Small intestine (tissue), 7 donors: Measurements from ENCODE around the gene KIF1B. TPM values are rescaled to one million over a fixed set of nuclear protein-coding genes. Genes with fewer than 3 reads are reported as not detected.
A peak's percentile ranks its signal among the peaks of the same experiment; 100 is the strongest.
"Not testable (repeated sequence)": the region's sequence is repeated elsewhere in the genome, so short reads cannot be mapped to it uniquely, and the experiment has no call there.

ENCODE experiments used
- DNase-seq, 2 donors: peaks; one replicate each; pipeline versions ENCODE4 v3.0.0 to v3.0.0-alpha.2; 2013
- FAIRE-seq: peaks from 2 replicates; lab custom pipeline; 2012; peaks lifted over from hg19 to GRCh38; lab: Jason Lieb, UNC
- H3K27ac ChIP-seq, 3 donors: one replicate each; pipeline ENCODE4 v1.5.1; 2013; ENCODE audit warnings: low read length in 2 of 3, mild to moderate bottlenecking in 2 of 3, control low read depth in 1 of 3, inconsistent platforms in 1 of 3, low read depth in 1 of 3, moderate library complexity in 1 of 3
- H3K27me3 ChIP-seq, 3 donors: one replicate each; pipeline ENCODE4 v1.6.1; 2013; ENCODE audit warnings: low read length in 3 of 3, inconsistent platforms in 1 of 3; ENCODE audit not compliant: control insufficient read depth in 3 of 3, insufficient read depth in 3 of 3
- H3K36me3 ChIP-seq, 3 donors: one replicate each; pipeline ENCODE4 v1.6.1; 2013; ENCODE audit warnings: low read length in 3 of 3, inconsistent platforms in 1 of 3, low read depth in 1 of 3, mild to moderate bottlenecking in 1 of 3, moderate library complexity in 1 of 3; ENCODE audit not compliant: control insufficient read depth in 3 of 3, insufficient read depth in 2 of 3
- H3K4me1 ChIP-seq, 3 donors: one replicate each; pipeline ENCODE4 v1.6.1; 2013; ENCODE audit warnings: low read length in 2 of 3, inconsistent platforms in 1 of 3, low read depth in 1 of 3, mild to moderate bottlenecking in 1 of 3, moderate library complexity in 1 of 3; ENCODE audit not compliant: control insufficient read depth in 3 of 3, insufficient read depth in 2 of 3
- H3K4me3 ChIP-seq, 3 donors: one replicate each; pipeline ENCODE4 v1.5.1; 2013; ENCODE audit warnings: low read length in 3 of 3, control low read depth in 1 of 3, inconsistent platforms in 1 of 3, low read depth in 1 of 3, mild to moderate bottlenecking in 1 of 3, moderate library complexity in 1 of 3
- H3K9me3 ChIP-seq, 2 donors: one replicate each; pipeline ENCODE4 v1.6.1; 2013; ENCODE audit warnings: low read depth in 1 of 2, low read length in 1 of 2; ENCODE audit not compliant: control insufficient read depth in 2 of 2, insufficient read depth in 1 of 2
- WGBS, 3 donors: extraction: QIAGEN DNeasy Blood & Tissue Kit; methylation state at CpG; one replicate each; pipeline ENCODE4 v1.1.7; 2013; 5-methylcytosine and 5-hydroxymethylcytosine counted together
- polyA plus RNA-seq, 4 donors: library from polyadenylated mRNA; stranded (reverse) in 3 of 4; unstranded in 1 of 4; fragments of 200-250 nt in 3 of 4; fragments of 120-200 nt in 1 of 4; gene quantifications; one replicate each; pipeline versions ENCODE4 v1.2.1 to v1.2.3, GENCODE V29; 2013
- donor health status: healthy with polysubstance abuse.
- donor health status: control.
- donor health status: control.
- donor health status: Bipolar disorder and iron deficiency.
- donor health status: healthy.

The KIF1B gene
- polyA plus RNA-seq, 4 donors: 6.8 to 15.5 (median 12.6) TPM

DNA sequence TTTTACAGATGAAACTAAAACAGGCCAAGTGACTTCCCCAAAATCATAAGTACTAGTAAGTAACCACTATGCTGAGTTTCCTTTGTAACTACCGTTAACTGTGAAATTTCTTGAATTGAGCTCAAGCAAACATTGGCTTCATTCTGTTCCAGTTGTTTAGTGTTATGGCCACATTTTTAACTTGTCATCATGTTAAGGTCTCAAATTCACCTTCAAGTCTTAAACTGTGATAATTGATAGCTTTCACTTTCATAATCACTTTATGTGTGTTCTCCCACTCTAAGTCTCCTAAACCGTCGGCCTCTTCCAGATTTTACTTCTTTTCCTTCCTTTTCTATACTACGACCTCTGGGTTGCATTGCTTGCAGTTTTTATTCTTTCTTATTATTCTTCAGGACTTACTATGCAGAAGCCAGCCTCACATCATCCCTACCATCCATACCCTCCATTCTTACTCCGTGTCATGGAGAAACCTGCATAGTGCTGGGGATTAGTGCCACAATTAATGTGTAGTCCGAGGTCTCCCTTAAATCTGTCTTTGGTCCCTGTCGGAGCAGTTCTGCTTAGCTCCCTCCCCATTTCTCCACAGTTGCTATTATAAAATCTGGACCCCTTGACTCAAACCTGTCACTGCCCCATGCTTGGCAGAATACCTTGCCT is 5.8 kb downstream of the KIF1B start:
- Histone ChIP-seq H3K27ac (peak overlapping the region in 1 of 3 donors; percentile 33), H3K4me3 (no peak overlapping the region), H3K36me3 (peaks cover 0 to 3% (median 0%) of the 10 kb centered on the region in 3 donors), H3K9me3 (no peaks in the 10 kb centered on the region), H3K4me1 (peaks cover 3 to 12% (median 6%) of the 10 kb centered on the region in 3 donors), H3K27me3 (no peaks in the 10 kb centered on the region)
- WGBS, 3 donors: 29 to 39% (median 38%) methylated on average over 7 of the region's 7 CpGs
- DNase-seq (peak in 1 of 2 donors; percentile 23), FAIRE-seq (no peak)

DNA sequence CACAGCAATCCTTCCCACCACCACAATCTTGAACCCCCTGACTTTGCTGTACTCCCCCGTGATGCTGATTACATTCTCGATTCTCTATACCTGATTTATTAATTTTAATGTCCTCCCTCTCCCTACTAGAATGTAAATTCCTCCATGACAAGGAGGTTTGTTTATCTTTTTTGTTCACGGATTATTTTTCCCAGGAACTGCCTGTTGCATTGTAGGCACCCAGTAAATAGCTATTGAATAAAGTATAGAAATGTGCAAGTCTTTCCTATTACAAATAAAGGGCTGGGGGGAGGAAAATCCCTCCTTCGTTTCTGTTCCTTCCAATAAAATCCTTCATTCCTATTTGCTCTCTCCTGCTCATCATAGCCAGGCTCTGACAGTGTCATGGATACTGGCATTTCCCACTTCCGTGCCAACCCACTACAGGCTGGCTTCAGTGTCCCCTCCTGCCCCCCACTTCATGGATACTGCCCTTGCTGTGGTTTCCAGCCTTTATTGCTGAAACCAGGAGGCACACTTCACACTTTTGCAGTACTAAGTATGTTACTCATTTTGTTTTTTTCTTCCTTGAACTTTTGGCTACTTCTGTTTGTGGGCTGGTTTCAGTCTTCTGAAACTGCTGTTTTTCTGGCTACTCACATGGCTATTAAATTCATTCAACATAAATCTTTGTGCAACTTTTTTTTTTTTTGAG is 7.5 kb downstream of the KIF1B start:
- WGBS, 3 donors: 46 to 57% (median 56%) methylated on average over 5 of the region's 5 CpGs
- no peak overlapping the region for H3K4me3 ChIP-seq
- no peak for DNase-seq
- FAIRE-seq: no peak
- no peaks in the 10 kb centered on the region for H3K27me3 ChIP-seq
- no peaks in the 10 kb centered on the region for H3K9me3 ChIP-seq
- no peak overlapping the region for H3K27ac ChIP-seq
- peaks cover 0 to 8% (median 3%) of the 10 kb centered on the region in 3 donors for H3K4me1 ChIP-seq
- H3K36me3 ChIP-seq: peaks cover 0 to 3% (median 0%) of the 10 kb centered on the region in 3 donors

DNA sequence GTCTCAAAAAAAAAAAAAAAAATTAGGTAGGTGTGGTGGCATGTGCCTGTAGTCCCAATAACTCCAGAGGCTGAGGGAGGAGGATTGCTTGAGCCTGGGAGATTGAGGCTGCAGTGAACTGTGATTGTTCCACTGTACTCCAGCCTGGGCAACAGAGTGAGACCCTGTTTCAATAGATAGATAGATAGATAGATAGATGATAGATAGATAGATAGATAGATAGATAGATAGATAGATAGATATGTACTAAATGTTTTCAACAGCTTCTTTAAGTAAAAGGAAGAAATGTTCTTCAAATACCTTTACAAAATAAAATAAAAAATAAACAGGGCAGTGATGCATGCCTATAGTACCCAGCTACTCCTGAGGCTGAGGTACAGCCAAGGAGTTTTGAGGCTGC is 9.8 kb downstream of the KIF1B start:
- Histone ChIP-seq H3K4me1 (peaks cover 0 to 8% (median 3%) of the 10 kb centered on the region in 3 donors), H3K27ac (no peak overlapping the region), H3K4me3 (no peak overlapping the region), H3K27me3 (no peaks in the 10 kb centered on the region), H3K9me3 (peaks cover 0 to 9% of the 10 kb centered on the region in 2 donors), H3K36me3 (peaks cover 0 to 3% (median 0%) of the 10 kb centered on the region in 3 donors)
- DNase-seq: no peak
- FAIRE-seq: no peak

DNA sequence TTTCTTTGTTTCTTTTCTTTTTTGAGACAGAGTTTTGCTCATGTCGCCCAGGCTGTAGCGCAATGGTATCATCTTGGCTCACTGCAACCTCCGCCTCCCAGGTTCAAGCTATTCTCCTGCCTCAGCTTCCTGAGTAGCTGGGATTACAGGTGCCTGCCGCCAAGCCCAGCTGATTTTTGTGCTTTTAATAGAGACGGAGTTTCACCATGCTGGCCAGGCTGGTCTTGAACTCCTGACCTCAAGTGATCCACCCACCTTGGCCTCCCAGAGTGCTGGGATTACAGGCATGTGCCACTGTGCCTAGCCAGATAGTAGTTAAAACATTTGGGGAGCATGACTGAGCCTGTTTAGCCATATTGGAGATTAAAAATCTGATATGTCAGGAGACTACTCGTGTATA is 10.3 kb downstream of the KIF1B start:
- H3K9me3 ChIP-seq: peaks cover 0 to 13% of the 10 kb centered on the region in 2 donors
- not testable (repeated sequence) for FAIRE-seq, DNase-seq, H3K36me3 ChIP-seq, H3K27ac ChIP-seq, H3K27me3 ChIP-seq, H3K4me1 ChIP-seq, H3K4me3 ChIP-seq
- 93 to 97% (median 93%) methylated on average over 6 of the region's 6 CpGs for WGBS, 3 donors

DNA sequence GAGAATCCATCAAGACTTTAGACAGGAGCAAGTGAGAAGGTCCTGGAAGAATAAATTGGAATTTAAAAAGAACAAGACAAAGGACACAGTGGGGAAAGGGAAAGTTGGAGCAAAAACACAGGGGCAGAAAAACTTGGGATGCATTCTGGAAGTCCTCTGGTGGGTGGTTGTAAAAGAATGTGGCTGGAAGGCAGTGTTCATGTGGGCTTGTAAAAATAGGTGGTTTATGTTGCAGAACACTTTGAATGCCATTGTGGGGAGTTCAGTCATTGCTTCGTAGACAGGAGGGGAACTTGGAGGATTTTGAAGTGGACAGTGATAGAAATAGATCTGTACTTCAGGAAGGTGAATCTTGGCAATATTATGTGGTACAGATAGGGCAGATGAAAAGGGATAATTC is 15.2 kb downstream of the KIF1B start:
- no peaks in the 10 kb centered on the region for H3K27me3 ChIP-seq
- FAIRE-seq: no peak
- no peaks in the 10 kb centered on the region for H3K4me1 ChIP-seq
- WGBS, 3 donors: 77 to 97% (median 91%) methylated on average over 1 of the region's 1 CpG
- H3K36me3 ChIP-seq: no peaks in the 10 kb centered on the region
- no peak overlapping the region for H3K4me3 ChIP-seq
- no peak overlapping the region for H3K27ac ChIP-seq
- no peak for DNase-seq
- peaks cover 0 to 13% of the 10 kb centered on the region in 2 donors for H3K9me3 ChIP-seq

DNA sequence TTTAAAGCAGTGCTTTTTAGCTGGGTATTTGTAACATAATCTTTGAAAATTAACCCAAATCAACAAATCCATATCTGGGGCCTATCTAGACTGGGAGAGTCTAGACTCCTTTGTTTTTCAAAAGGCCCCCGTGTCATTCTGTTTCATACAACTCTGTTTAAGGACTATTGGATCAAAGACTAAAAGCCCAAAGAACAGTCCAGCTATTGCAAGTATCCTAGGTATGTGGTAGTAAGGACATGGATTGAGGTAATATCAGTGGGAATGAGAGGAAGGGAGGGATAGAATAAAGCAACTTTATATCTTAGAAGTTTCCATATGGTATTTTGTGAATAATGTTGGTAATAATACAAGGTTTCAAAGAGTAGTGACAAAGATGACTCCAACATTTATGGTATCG is 18.2 kb downstream of the KIF1B start:
- DNase-seq (no peak), FAIRE-seq (no peak)
- WGBS, 3 donors: 85 to 93% (median 92%) methylated on average over 2 of the region's 2 CpGs
- Histone ChIP-seq H3K4me1 (no peaks in the 10 kb centered on the region), H3K27ac (no peak overlapping the region), H3K36me3 (no peaks in the 10 kb centered on the region), H3K9me3 (peaks cover 0 to 13% of the 10 kb centered on the region in 2 donors), H3K27me3 (no peaks in the 10 kb centered on the region), H3K4me3 (no peak overlapping the region)

DNA sequence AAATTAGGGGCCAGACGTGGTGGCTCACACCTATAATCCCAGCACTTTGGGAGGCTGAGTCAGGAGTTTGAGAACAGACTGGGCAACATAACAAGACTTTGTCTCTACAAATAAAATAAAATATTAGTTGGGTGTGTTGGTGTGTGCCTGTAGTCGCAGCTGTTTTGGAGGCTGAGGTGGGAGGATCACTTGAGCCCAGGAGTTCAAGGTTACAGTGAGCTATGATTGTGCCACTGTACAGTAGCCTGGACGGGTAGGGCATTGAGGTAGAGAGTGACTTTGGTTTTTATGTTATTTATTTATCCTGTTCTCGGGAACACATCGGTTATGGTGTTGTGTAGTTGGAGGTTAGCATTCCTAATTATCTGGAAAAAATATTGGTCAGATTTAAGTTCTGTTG is 19.5 kb downstream of the KIF1B start:
- Histone ChIP-seq H3K9me3 (peaks cover 0 to 7% of the 10 kb centered on the region in 2 donors), H3K27me3 (no peaks in the 10 kb centered on the region), H3K4me1 (no peaks in the 10 kb centered on the region), H3K27ac (no peak overlapping the region), H3K36me3 (peaks cover 0 to 7% (median 0%) of the 10 kb centered on the region in 3 donors), H3K4me3 (no peak overlapping the region)
- DNase-seq (no peak), FAIRE-seq (no peak)
- WGBS, 3 donors: 80 to 87% (median 85%) methylated on average over 5 of the region's 5 CpGs

DNA sequence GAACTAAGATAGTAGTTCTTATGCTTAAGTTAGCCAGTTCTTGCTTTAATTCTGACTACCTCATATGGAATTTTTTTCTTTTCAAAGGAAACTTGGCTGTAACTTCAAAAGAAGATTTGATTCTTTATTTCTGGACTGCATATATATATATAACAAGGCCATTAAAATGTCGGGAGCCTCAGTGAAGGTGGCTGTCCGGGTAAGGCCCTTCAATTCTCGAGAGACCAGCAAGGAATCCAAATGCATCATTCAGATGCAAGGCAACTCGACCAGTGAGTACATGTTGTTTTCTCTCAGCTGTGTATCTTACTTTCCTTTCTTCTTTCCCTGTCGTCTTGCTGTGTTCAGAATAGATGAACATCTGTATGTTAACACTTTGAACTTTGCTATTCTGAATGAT is 21.8 kb downstream of the KIF1B start:
- H3K9me3 ChIP-seq: no peaks in the 10 kb centered on the region
- H3K4me3 ChIP-seq: no peak overlapping the region
- no peak for FAIRE-seq
- H3K27me3 ChIP-seq: no peaks in the 10 kb centered on the region
- no peak for DNase-seq
- no peak overlapping the region for H3K27ac ChIP-seq
- H3K4me1 ChIP-seq: no peaks in the 10 kb centered on the region
- WGBS, 3 donors: 49 to 69% (median 57%) methylated on average over 5 of the region's 5 CpGs
- H3K36me3 ChIP-seq: peaks cover 0 to 16% (median 0%) of the 10 kb centered on the region in 3 donors
